Cardiac fibroblast (primary cell): ENCODE measurements around the gene MFN2.

Experiments
- DNase-seq, 2 donors: peaks; one replicate each; pipeline versions ENCODE4 v3.0.0 to v3.0.0-alpha.2; 2010; ENCODE audit warnings: low read depth in 2 of 2
- H3K4me3 ChIP-seq, 2 donors: replicated peaks in 1 of 2; 1 replicate in 1 of 2; 2 replicates in 1 of 2; pipeline ENCODE4 v1.5.1; 2011; ENCODE audit warnings: low read depth in 2 of 2, low read length in 2 of 2, mild to moderate bottlenecking in 2 of 2, moderate library complexity in 1 of 2
- TF ChIP-seq, protein P1 (sequence below): IDR thresholded peaks from one replicate; pipeline ENCODE4 v1.5.1; 2011; ENCODE audit warnings: low read depth, mild to moderate bottlenecking, low read length, inconsistent platforms

MFN2 gene

DNA sequence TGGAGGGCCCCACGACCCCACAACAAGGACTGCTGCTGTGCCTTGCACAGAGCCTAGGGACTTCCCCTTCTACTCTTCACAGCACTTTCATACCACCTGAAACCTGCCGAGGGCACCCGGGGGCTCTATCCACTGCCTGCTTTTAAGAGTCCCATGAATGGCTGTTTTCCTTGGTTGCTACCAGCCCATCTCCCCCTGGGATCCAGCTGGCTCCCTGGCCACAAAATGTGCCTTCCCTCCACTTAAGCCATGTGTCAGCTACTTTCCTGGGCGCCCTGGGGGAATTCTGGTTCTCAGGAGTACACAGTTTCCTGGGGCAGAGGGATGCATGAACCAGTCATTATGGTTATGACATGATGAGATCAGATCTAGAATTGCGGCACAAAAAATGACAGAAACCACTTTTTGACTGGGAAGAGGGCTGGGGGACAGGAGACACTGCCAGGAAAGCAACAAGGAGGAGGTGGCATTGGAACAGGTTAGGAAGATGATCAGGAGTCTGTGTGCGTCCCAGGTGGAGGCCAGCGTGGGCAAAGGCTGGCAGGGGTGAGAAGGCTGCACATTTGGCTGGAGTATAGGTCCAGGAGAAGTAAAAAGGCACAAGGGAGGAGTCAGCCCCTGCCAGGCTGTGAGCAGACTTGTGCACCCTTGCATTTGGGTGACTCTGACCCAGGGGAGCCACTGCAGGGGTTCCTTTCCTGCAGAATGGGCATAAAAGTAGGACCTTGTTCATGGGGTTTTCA is 79.6 kb downstream of the MFN2 start:
- no peak for DNase-seq
- no peak overlapping the region for H3K4me3 ChIP-seq
- TF ChIP-seq, protein P1, sequence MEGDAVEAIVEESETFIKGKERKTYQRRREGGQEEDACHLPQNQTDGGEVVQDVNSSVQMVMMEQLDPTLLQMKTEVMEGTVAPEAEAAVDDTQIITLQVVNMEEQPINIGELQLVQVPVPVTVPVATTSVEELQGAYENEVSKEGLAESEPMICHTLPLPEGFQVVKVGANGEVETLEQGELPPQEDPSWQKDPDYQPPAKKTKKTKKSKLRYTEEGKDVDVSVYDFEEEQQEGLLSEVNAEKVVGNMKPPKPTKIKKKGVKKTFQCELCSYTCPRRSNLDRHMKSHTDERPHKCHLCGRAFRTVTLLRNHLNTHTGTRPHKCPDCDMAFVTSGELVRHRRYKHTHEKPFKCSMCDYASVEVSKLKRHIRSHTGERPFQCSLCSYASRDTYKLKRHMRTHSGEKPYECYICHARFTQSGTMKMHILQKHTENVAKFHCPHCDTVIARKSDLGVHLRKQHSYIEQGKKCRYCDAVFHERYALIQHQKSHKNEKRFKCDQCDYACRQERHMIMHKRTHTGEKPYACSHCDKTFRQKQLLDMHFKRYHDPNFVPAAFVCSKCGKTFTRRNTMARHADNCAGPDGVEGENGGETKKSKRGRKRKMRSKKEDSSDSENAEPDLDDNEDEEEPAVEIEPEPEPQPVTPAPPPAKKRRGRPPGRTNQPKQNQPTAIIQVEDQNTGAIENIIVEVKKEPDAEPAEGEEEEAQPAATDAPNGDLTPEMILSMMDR, result no peak

DNA sequence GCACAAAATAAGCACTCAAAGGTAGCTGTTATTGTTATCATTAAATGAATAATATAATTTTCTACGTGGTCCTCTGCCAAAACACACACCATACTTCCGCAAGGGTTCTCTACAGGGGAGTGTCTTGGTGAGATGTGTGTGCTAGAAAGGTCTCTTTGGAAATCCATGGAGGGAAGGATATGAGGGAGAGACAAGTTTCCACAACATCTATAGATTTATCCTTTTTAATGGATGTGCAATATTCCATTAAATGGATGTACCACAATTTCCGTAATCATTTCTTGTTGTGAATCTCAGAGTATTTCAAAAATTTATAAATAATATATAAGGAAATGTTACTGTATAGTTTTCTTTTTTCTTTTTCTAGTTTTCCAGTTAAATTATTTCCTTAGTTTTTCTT is 80.3 kb downstream of the MFN2 start:
- no peak overlapping the region for H3K4me3 ChIP-seq
- DNase-seq, result no peak
- TF ChIP-seq, protein P1, result no peak
